ENCODE measurements around the gene SLC24A3.

GRCh38 chr20:19594896-19595295, 382.5 kb downstream of the SLC24A3 start:
- TF ChIP-seq CTCF (IDR thresholded peaks at IDR 0.05; ENCODE audit: low read depth, low read length) (no peak), POLR2A (IDR thresholded peaks at IDR 0.05; ENCODE audit: extremely low read depth, insufficient read length) (no peak), MAX (IDR thresholded peaks at IDR 0.05; ENCODE audit: low read depth, low read length) (no peak)

All from NB4 (cell line).